ENCODE results near the gene EFCAB8. TPM values are rescaled to one million over a fixed set of nuclear protein-coding genes. Genes with fewer than 3 reads are reported as not detected.
"Not testable (repeated sequence)": the region's sequence is repeated elsewhere in the genome, so short reads cannot be mapped to it uniquely, and the experiment has no call there.

Gene EFCAB8
- polyA plus RNA-seq, 2 donors = 0.11 to 0.28 TPM

DNA sequence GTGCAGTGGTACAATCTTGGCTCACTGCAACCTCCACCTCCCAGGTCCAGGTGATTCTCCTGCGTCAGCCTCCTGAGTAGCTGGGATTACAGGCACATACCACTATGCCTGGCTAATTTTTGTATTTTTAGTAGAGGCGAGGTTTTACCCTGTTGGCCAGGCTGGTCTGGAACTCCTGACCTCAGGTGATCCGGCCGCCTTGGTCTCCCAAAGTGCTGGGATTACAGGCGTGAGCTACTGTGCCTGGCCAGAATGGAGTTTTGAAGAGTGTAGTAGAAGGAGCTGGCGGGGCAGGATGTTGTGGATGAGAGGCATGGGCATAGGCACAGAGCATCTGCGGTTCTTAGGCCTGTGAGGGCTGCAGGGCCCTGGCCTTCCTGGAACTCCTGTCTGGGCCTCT lies 46.0 kb downstream of the EFCAB8 start:
- not testable (repeated sequence) for H3K27me3 ChIP-seq (ENCODE audit: control insufficient read depth in 1 of 2, insufficient read depth in 2 of 2, low read length in 2 of 2); H3K36me3 ChIP-seq (ENCODE audit: control insufficient read depth in 2 of 2, insufficient read depth in 2 of 2, low read length in 1 of 2); H3K27ac ChIP-seq (ENCODE audit: low read depth in 2 of 2, low read length in 1 of 2); H3K4me1 ChIP-seq (ENCODE audit: control insufficient read depth in 2 of 2, insufficient read depth in 2 of 2, low read length in 1 of 2); H3K4me3 ChIP-seq (ENCODE audit: low read depth in 1 of 2, low read length in 2 of 2); H3K9me3 ChIP-seq (ENCODE audit: control insufficient read depth in 2 of 2, insufficient read depth in 1 of 2, low read depth in 1 of 2, low read length in 1 of 2)
- 92 to 93% methylated on average over 7 of the region's 7 CpGs for WGBS, 2 donors

DNA sequence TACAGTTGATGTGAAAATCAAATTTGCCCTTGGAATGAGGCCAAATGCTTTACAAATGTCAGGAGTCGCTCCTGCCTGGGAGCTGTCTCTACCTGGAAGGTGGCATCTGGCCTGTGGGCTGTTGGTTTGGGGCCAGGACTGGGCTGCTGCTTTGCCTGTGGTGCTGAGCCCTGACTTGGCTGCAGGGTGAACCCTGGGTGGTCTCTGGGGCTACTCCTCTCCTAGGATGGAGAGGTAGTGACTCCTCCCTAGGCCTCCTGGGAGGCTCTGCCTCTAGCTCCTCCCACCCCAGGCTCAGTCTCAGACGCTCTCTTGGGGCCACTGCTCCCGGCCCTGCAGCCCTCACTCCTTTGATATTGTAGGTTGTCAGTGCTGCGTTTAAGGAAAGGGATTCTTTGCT lies 47.5 kb downstream of the EFCAB8 start:
- Histone ChIP-seq H3K36me3 (ENCODE audit: control insufficient read depth in 2 of 2, insufficient read depth in 2 of 2, low read length in 1 of 2) (no peaks in the 10 kb centered on the region), H3K4me3 (ENCODE audit: low read depth in 1 of 2, low read length in 2 of 2) (no peak overlapping the region), H3K27ac (ENCODE audit: low read depth in 2 of 2, low read length in 1 of 2) (no peak overlapping the region), H3K4me1 (ENCODE audit: control insufficient read depth in 2 of 2, insufficient read depth in 2 of 2, low read length in 1 of 2) (no peaks in the 10 kb centered on the region), H3K27me3 (ENCODE audit: control insufficient read depth in 1 of 2, insufficient read depth in 2 of 2, low read length in 2 of 2) (no peaks in the 10 kb centered on the region), H3K9me3 (ENCODE audit: control insufficient read depth in 2 of 2, insufficient read depth in 1 of 2, low read depth in 1 of 2, low read length in 1 of 2) (no peaks in the 10 kb centered on the region)
- WGBS, 2 donors = 28 to 30% methylated on average over 4 of the region's 4 CpGs

DNA sequence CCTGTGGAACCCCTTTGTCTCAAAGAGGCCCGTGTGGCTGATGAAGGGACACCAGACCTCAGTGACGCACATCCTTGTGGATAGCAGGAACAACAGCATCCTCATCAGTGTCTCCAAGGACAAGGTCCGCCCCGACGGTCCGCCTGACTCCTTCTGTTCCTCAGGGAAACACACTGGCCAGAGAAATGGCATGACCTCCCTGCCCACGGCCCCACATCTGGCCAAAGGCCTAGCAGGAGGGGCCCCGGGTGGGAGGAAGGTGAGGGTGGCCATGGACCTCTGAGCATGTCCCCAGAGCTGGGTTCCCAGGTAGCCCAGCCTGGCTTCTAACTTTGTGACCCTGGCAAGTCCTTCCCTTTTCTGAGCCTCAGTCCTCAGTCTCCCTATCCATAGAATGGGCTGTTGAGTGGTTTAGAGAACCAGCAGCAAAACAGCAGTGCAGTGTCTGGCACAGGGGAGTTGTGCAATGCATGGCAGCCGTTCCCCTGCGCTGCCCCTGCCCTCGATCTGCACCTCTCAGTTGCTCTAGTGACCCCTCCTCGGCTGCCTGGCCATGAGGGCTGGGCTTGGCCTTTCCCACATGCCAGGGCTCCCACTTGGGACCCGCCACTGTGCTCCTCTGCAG lies 48.3 kb downstream of the EFCAB8 start:
- 78 to 82% methylated on average over 13 of the region's 13 CpGs for WGBS, 2 donors
- no peaks in the 10 kb centered on the region for H3K4me1 ChIP-seq (ENCODE audit: control insufficient read depth in 2 of 2, insufficient read depth in 2 of 2, low read length in 1 of 2)
- no peak overlapping the region for H3K4me3 ChIP-seq (ENCODE audit: low read depth in 1 of 2, low read length in 2 of 2)
- H3K9me3 ChIP-seq (ENCODE audit: control insufficient read depth in 2 of 2, insufficient read depth in 1 of 2, low read depth in 1 of 2, low read length in 1 of 2) = no peaks in the 10 kb centered on the region
- no peaks in the 10 kb centered on the region for H3K27me3 ChIP-seq (ENCODE audit: control insufficient read depth in 1 of 2, insufficient read depth in 2 of 2, low read length in 2 of 2)
- H3K27ac ChIP-seq (ENCODE audit: low read depth in 2 of 2, low read length in 1 of 2) = no peak overlapping the region
- H3K36me3 ChIP-seq (ENCODE audit: control insufficient read depth in 2 of 2, insufficient read depth in 2 of 2, low read length in 1 of 2) = no peaks in the 10 kb centered on the region

DNA sequence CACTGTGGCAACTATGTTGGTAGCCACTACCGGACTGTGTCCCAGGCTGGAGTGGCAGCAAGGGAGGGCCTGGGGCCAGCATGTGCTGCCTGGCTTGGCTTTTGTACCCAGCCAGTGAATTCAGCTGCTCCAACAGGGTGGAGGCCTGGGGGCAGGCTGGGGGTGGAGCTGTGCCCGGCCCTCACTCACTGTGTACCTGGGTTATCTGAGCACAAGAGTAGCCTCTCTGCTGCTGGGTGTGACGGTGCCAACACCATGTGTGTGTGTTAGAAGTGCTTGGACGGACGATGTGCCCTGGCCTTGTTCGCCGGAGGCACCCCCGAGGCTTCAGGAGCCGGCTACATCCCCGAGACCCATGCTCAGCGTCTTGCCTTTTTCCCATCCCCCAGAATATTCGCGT lies 49.2 kb downstream of the EFCAB8 start:
- H3K4me3 ChIP-seq (ENCODE audit: low read depth in 1 of 2, low read length in 2 of 2) = no peak overlapping the region
- WGBS, 2 donors = 80 to 81% methylated on average over 13 of the region's 13 CpGs

DNA sequence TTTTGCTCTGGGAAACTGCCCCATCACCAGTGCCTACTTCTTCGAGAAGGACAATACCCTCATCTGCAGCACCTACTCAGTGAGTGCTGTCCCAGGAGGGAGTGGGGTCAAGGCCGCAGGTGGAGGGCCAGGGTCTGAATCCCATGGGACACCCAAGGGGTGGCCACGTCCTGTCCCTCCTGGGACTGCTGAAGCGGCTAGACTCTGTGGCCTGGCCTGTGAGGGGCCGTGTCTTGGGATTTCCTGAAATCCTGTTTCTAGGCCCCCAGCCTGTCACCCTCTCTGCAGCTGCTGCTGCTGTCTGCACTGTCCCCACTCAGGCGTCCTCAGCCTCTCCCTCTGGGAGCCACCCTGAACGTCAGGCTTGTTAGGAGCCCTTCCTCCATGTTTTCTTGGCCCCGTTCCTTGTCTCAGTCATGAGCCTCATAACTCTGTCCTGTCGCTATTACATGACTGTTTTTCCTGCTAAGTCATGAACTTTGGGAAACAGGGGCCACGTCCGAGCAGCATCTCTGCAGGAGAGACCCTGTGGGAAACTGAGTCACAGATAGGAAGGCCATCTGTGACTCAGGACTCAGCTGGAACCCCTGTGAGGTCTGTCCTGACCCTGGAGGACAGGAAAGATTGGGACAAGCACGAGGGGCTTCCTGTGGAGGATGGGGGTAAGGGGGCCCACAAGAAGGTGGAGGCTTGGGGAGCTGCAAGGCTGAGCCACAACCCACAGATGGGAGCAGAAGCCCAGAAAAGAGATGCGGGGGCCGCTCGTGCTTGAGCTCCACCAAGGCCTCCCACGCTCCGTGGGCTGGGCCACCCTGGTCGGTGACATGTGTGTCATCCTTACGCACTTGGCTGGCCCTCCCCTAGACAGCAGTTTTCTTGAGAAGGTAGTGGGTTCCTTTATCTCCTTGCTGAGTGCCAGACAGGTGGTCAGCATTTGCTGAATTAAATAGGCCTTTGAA lies 49.9 kb downstream of the EFCAB8 start:
- Histone ChIP-seq H3K4me1 (ENCODE audit: control insufficient read depth in 2 of 2, insufficient read depth in 2 of 2, low read length in 1 of 2) (no peaks in the 10 kb centered on the region), H3K27ac (ENCODE audit: low read depth in 2 of 2, low read length in 1 of 2) (no peak overlapping the region), H3K9me3 (ENCODE audit: control insufficient read depth in 2 of 2, insufficient read depth in 1 of 2, low read depth in 1 of 2, low read length in 1 of 2) (no peaks in the 10 kb centered on the region), H3K27me3 (ENCODE audit: control insufficient read depth in 1 of 2, insufficient read depth in 2 of 2, low read length in 2 of 2) (no peaks in the 10 kb centered on the region), H3K36me3 (ENCODE audit: control insufficient read depth in 2 of 2, insufficient read depth in 2 of 2, low read length in 1 of 2) (no peaks in the 10 kb centered on the region), H3K4me3 (ENCODE audit: low read depth in 1 of 2, low read length in 2 of 2) (no peak overlapping the region)
- WGBS, 2 donors = 79 to 84% methylated on average over 15 to 19 of the region's 19 CpGs

More for the DNA sequence above, 49.2 kb downstream of the EFCAB8 start:
- H3K36me3 ChIP-seq (ENCODE audit: control insufficient read depth in 2 of 2, insufficient read depth in 2 of 2, low read length in 1 of 2) = no peaks in the 10 kb centered on the region
- no peaks in the 10 kb centered on the region for H3K27me3 ChIP-seq (ENCODE audit: control insufficient read depth in 1 of 2, insufficient read depth in 2 of 2, low read length in 2 of 2)
- H3K9me3 ChIP-seq (ENCODE audit: control insufficient read depth in 2 of 2, insufficient read depth in 1 of 2, low read depth in 1 of 2, low read length in 1 of 2) = no peaks in the 10 kb centered on the region
- H3K27ac ChIP-seq (ENCODE audit: low read depth in 2 of 2, low read length in 1 of 2) = no peak overlapping the region
- no peaks in the 10 kb centered on the region for H3K4me1 ChIP-seq (ENCODE audit: control insufficient read depth in 2 of 2, insufficient read depth in 2 of 2, low read length in 1 of 2)

DNA sequence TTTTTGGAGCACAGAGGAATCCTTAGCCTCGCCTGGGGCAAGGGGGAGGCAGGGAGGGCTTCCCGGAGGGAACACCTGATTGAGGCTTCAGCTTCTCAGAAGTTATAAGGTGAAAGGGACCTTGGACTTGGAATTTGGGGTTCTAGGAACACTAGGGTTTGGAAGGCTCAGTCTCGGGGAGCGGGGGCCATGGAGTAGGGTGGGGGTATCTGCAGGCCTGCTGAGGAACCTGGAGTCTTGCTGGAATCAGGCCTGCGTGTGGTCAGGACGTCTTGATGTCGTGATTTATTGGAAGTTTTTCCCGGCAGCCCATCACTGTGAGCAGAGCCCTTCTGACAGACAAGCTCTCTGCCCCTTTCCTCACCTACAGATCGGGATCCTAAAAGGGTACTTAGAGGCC lies 50.7 kb downstream of the EFCAB8 start:
- Histone ChIP-seq H3K9me3 (ENCODE audit: control insufficient read depth in 2 of 2, insufficient read depth in 1 of 2, low read depth in 1 of 2, low read length in 1 of 2) (peaks cover 0 to 5% of the 10 kb centered on the region in 2 donors), H3K4me3 (ENCODE audit: low read depth in 1 of 2, low read length in 2 of 2) (no peak overlapping the region), H3K36me3 (ENCODE audit: control insufficient read depth in 2 of 2, insufficient read depth in 2 of 2, low read length in 1 of 2) (no peaks in the 10 kb centered on the region), H3K27ac (ENCODE audit: low read depth in 2 of 2, low read length in 1 of 2) (no peak overlapping the region), H3K4me1 (ENCODE audit: control insufficient read depth in 2 of 2, insufficient read depth in 2 of 2, low read length in 1 of 2) (no peaks in the 10 kb centered on the region), H3K27me3 (ENCODE audit: control insufficient read depth in 1 of 2, insufficient read depth in 2 of 2, low read length in 2 of 2) (no peaks in the 10 kb centered on the region)
- 93% methylated on average over 9 of the region's 9 CpGs for WGBS, 2 donors

DNA sequence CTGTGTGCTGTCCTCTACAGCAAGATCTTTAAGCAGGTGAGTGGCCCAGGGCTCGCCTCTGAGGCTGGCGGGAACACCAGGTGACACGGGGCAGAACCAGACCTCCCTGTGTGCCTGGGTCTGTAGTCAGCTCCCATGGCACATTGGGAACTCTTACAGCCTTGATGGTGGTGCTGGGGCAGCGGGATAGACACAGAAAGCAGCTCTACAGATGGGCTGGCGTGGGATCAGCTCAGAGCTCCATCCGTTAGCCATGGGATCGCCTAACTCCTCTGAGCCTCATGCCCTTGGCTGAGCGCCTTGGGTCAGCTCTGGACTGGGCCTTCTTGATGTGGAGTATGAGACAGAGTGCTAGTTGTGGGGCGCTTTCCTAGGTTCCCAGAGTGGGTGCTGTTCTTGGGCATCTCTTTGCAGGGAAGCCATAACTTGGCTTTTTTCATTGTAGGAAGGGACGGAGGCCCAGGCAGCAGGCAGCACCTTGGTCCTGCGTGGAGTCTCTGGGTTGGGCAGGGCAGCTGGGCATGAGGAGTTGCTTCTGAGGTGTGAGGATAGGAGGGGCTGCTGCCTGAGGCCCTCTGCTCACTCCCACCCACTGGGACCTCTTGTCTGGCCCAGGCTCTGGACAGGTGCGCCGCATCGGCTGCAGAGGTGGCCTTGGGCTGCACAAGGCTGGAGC lies 51.3 kb downstream of the EFCAB8 start:
- 89 to 92% methylated on average over 13 to 14 of the region's 14 CpGs for WGBS, 2 donors
- H3K9me3 ChIP-seq (ENCODE audit: control insufficient read depth in 2 of 2, insufficient read depth in 1 of 2, low read depth in 1 of 2, low read length in 1 of 2) = peaks cover 0 to 5% of the 10 kb centered on the region in 2 donors
- H3K4me3 ChIP-seq (ENCODE audit: low read depth in 1 of 2, low read length in 2 of 2) = no peak overlapping the region
- H3K27ac ChIP-seq (ENCODE audit: low read depth in 2 of 2, low read length in 1 of 2) = no peak overlapping the region
- H3K36me3 ChIP-seq (ENCODE audit: control insufficient read depth in 2 of 2, insufficient read depth in 2 of 2, low read length in 1 of 2) = no peaks in the 10 kb centered on the region
- no peaks in the 10 kb centered on the region for H3K27me3 ChIP-seq (ENCODE audit: control insufficient read depth in 1 of 2, insufficient read depth in 2 of 2, low read length in 2 of 2)
- H3K4me1 ChIP-seq (ENCODE audit: control insufficient read depth in 2 of 2, insufficient read depth in 2 of 2, low read length in 1 of 2) = no peaks in the 10 kb centered on the region

DNA sequence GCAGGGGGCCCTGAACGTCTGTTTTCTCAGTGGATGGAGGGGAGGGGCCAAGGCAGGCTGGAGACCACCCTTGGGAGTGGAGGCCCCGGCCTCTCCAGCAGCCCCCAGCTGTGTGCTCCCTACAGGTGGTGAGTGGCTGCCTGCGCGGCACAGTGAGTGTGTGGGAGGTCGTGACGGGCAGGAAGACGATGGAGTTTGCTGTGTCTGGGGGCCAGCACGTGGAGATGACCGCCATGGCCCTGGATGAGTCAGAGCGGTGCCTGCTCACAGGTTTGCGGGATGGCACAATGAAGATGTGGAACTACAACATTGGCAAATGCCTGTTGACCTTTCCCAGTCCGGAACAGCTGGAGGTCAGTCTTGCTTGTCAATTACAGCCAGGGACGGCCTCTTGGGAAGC lies 52.6 kb downstream of the EFCAB8 start:
- H3K4me1 ChIP-seq (ENCODE audit: control insufficient read depth in 2 of 2, insufficient read depth in 2 of 2, low read length in 1 of 2) = no peaks in the 10 kb centered on the region
- H3K4me3 ChIP-seq (ENCODE audit: low read depth in 1 of 2, low read length in 2 of 2) = no peak overlapping the region
- 76% methylated on average over 13 of the region's 13 CpGs for WGBS, 2 donors

DNA sequence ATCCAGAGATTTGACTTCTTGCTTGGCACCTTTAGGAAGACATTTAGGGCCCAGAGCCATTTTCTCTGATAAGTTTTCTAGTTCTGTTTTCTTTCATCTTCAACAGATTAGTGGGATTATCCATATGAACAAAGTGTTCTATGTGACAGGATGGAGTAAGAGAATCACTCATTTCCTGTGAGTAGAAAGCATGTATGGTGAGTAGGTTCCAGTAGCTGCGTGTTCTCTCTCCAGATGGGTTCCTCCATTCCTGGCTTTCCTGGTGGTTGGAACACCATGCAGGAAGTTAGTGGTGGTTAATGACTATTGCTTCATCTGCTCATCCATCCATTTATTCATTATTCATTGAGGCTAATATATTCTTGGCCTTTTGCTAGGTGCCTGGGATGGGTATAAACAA lies 54.0 kb downstream of the EFCAB8 start:
- Histone ChIP-seq H3K36me3 (ENCODE audit: control insufficient read depth in 2 of 2, insufficient read depth in 2 of 2, low read length in 1 of 2) (no peaks in the 10 kb centered on the region), H3K27me3 (ENCODE audit: control insufficient read depth in 1 of 2, insufficient read depth in 2 of 2, low read length in 2 of 2) (no peaks in the 10 kb centered on the region), H3K9me3 (ENCODE audit: control insufficient read depth in 2 of 2, insufficient read depth in 1 of 2, low read depth in 1 of 2, low read length in 1 of 2) (peaks cover 0 to 8% of the 10 kb centered on the region in 2 donors), H3K27ac (ENCODE audit: low read depth in 2 of 2, low read length in 1 of 2) (no peak overlapping the region), H3K4me1 (ENCODE audit: control insufficient read depth in 2 of 2, insufficient read depth in 2 of 2, low read length in 1 of 2) (no peaks in the 10 kb centered on the region), H3K4me3 (ENCODE audit: low read depth in 1 of 2, low read length in 2 of 2) (no peak overlapping the region)
- WGBS, 2 donors = 95% methylated on average over 1 of the region's 1 CpG

More for the DNA sequence above, 52.6 kb downstream of the EFCAB8 start:
- no peaks in the 10 kb centered on the region for H3K36me3 ChIP-seq (ENCODE audit: control insufficient read depth in 2 of 2, insufficient read depth in 2 of 2, low read length in 1 of 2)
- no peaks in the 10 kb centered on the region for H3K27me3 ChIP-seq (ENCODE audit: control insufficient read depth in 1 of 2, insufficient read depth in 2 of 2, low read length in 2 of 2)
- no peak overlapping the region for H3K27ac ChIP-seq (ENCODE audit: low read depth in 2 of 2, low read length in 1 of 2)
- peaks cover 0 to 5% of the 10 kb centered on the region in 2 donors for H3K9me3 ChIP-seq (ENCODE audit: control insufficient read depth in 2 of 2, insufficient read depth in 1 of 2, low read depth in 1 of 2, low read length in 1 of 2)

Data from esophagus (tissue), 2 donors.